Measurements from ENCODE around the gene MAST1. TPM values are rescaled to one million over a fixed set of nuclear protein-coding genes. Genes with fewer than 3 reads are reported as not detected.

Gene MAST1
- total and polyA plus RNA-seq, 4 donors: 0.08 to 0.54 (median 0.23) TPM

DNA sequence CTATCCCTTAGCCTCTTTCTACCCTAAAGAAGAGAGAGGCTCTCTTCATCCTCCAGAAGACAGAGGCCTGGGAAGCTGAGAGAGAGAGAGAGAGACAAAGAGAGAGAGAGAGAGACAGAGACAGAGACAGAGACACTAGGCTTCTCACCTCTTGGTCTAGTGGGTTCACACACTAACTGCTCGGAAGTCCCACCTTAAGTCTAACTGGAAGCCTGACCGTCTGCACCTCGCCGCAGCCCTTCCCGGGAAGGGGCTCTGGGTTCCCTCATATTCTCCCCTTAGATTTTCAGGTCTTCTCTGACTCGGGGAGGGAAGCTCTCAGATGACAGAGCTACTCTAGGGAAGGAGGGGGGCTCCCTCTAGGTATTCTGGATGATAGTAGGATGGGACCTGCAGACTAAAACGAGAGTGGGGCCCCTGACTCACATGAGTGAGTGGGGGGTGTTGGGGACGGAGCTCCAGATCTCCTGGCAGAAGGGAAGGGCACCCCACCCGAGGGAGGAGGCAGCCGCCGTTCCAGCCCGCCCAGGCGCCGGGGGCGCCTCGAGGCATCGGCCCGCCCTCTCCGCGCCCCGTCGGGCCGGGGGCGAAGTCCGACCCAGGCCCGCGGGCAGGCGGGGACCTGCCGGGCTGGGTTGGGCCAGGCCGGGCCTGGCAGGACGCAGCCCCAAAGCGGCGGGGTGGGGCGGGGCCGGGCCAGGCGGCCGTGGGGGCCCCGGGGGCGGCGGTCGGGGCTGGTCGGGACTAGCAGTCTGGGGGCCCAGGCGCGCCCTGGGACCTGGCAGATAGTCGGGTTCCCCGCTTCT is 49.0 kb upstream of the MAST1 start:
- Histone ChIP-seq H3K27ac (ENCODE audit: low read depth in 1 of 2, low read length in 2 of 2) (peak overlapping the region; percentile 98 to 99), H3K36me3 (ENCODE audit: control insufficient read depth in 4 of 4, insufficient read depth in 3 of 4, low read depth in 1 of 4, low read length in 3 of 4) (no peaks in the 10 kb centered on the region), H3K4me3 (ENCODE audit: low read depth in 1 of 3, low read length in 3 of 3) (peak overlapping the region; percentile 58 to 66 (median 59)), H3K9ac (ENCODE audit: low read depth in 1 of 2, low read length in 2 of 2) (peak overlapping the region; percentile 75 to 96), H3K9me3 (ENCODE audit: control insufficient read depth in 4 of 4, low read length in 3 of 4) (no peaks in the 10 kb centered on the region), H3K27me3 (ENCODE audit: control insufficient read depth in 4 of 4, insufficient read depth in 4 of 4, low read length in 3 of 4) (no peaks in the 10 kb centered on the region), H3K4me1 (ENCODE audit: control insufficient read depth in 4 of 4, insufficient read depth in 4 of 4, low read length in 3 of 4) (peaks cover 6 to 41% (median 21%) of the 10 kb centered on the region in 4 donors)
- WGBS: 2% methylated on average over 46 of the region's 46 CpGs
- DNase-seq (ENCODE audit: low spot score): no peak
- TF ChIP-seq, protein P1, sequence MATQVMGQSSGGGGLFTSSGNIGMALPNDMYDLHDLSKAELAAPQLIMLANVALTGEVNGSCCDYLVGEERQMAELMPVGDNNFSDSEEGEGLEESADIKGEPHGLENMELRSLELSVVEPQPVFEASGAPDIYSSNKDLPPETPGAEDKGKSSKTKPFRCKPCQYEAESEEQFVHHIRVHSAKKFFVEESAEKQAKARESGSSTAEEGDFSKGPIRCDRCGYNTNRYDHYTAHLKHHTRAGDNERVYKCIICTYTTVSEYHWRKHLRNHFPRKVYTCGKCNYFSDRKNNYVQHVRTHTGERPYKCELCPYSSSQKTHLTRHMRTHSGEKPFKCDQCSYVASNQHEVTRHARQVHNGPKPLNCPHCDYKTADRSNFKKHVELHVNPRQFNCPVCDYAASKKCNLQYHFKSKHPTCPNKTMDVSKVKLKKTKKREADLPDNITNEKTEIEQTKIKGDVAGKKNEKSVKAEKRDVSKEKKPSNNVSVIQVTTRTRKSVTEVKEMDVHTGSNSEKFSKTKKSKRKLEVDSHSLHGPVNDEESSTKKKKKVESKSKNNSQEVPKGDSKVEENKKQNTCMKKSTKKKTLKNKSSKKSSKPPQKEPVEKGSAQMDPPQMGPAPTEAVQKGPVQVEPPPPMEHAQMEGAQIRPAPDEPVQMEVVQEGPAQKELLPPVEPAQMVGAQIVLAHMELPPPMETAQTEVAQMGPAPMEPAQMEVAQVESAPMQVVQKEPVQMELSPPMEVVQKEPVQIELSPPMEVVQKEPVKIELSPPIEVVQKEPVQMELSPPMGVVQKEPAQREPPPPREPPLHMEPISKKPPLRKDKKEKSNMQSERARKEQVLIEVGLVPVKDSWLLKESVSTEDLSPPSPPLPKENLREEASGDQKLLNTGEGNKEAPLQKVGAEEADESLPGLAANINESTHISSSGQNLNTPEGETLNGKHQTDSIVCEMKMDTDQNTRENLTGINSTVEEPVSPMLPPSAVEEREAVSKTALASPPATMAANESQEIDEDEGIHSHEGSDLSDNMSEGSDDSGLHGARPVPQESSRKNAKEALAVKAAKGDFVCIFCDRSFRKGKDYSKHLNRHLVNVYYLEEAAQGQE (IDR thresholded peaks at IDR 0.05): peak; percentile 12
- no peak for TF ChIP-seq RXRA (IDR thresholded peaks at IDR 0.05)
- TF ChIP-seq GABPA (IDR thresholded peaks at IDR 0.05 in 1 of 2, conservative IDR thresholded peaks at IDR 0.05 in 1 of 2): no peak
- TF ChIP-seq, protein P2, sequence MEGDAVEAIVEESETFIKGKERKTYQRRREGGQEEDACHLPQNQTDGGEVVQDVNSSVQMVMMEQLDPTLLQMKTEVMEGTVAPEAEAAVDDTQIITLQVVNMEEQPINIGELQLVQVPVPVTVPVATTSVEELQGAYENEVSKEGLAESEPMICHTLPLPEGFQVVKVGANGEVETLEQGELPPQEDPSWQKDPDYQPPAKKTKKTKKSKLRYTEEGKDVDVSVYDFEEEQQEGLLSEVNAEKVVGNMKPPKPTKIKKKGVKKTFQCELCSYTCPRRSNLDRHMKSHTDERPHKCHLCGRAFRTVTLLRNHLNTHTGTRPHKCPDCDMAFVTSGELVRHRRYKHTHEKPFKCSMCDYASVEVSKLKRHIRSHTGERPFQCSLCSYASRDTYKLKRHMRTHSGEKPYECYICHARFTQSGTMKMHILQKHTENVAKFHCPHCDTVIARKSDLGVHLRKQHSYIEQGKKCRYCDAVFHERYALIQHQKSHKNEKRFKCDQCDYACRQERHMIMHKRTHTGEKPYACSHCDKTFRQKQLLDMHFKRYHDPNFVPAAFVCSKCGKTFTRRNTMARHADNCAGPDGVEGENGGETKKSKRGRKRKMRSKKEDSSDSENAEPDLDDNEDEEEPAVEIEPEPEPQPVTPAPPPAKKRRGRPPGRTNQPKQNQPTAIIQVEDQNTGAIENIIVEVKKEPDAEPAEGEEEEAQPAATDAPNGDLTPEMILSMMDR (IDR thresholded peaks at IDR 0.05; ENCODE audit: low read depth, low read length, missing input control): no peak
- TF ChIP-seq TAF1 (conservative IDR thresholded peaks at IDR 0.05): no peak
- no peak for TF ChIP-seq NR2F2 (IDR thresholded peaks at IDR 0.05)
- TF ChIP-seq EGR1 (IDR thresholded peaks at IDR 0.05; ENCODE audit: low read depth in 2 of 2): peak in 1 of 2 donors; percentile 1
- TF ChIP-seq, protein P3, sequence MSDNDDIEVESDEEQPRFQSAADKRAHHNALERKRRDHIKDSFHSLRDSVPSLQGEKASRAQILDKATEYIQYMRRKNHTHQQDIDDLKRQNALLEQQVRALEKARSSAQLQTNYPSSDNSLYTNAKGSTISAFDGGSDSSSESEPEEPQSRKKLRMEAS (IDR thresholded peaks at IDR 0.05): no peak
- TF ChIP-seq, protein P4, sequence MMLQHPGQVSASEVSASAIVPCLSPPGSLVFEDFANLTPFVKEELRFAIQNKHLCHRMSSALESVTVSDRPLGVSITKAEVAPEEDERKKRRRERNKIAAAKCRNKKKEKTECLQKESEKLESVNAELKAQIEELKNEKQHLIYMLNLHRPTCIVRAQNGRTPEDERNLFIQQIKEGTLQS (IDR thresholded peaks at IDR 0.05): no peak
- TF ChIP-seq FOXA2 (IDR thresholded peaks at IDR 0.05): no peak
- peak in 1 of 2 donors; percentile 14 for TF ChIP-seq HNF4A (conservative IDR thresholded peaks at IDR 0.05)

DNA sequence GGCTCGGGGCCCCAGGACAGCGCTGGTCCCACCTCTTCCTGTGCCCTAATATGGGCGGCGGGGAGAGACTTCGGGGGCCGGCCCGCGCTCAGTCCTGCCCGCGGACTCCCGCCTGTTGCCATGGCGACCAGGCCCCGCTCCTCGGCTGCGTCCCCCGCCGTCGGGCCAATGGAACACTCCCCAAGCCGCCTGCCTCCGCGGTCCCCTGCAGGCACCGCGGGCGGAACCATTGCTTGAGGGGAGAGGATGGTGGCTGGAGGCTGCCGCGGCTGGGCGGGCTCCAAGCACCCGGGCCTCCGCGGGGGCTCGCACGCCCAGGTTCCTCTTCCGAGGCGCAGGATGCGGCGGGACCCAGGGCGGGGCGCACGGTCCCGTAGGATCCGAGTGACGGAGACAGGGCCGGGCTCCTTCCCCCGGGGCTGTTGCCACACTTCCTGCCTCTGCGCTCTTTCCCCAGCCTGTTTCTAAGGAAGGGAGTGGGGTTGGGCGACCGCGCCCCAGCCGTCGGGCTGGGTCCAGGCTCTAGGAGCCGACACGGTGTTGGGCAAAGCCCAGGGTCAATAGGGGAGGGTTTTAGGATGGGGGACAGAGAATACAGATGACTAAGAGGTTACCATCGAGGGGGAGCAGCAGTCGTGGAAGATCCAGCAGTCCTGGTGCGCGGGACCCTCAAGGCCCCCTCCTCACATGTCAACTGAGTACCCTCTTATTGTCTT is 48.3 kb upstream of the MAST1 start:
- no peaks in the 10 kb centered on the region for H3K9me3 ChIP-seq (ENCODE audit: control insufficient read depth in 4 of 4, low read length in 3 of 4)
- WGBS: under 1% methylated on average over 56 of the region's 56 CpGs
- H3K4me3 ChIP-seq (ENCODE audit: low read depth in 1 of 3, low read length in 3 of 3): peak overlapping the region; percentile 58 to 82 (median 62)
- H3K27me3 ChIP-seq (ENCODE audit: control insufficient read depth in 4 of 4, insufficient read depth in 4 of 4, low read length in 3 of 4): no peaks in the 10 kb centered on the region
- H3K9ac ChIP-seq (ENCODE audit: low read depth in 1 of 2, low read length in 2 of 2): peak overlapping the region; percentile 53 to 97
- peaks cover 6 to 34% (median 21%) of the 10 kb centered on the region in 4 donors for H3K4me1 ChIP-seq (ENCODE audit: control insufficient read depth in 4 of 4, insufficient read depth in 4 of 4, low read length in 3 of 4)
- H3K27ac ChIP-seq (ENCODE audit: low read depth in 1 of 2, low read length in 2 of 2): peak overlapping the region; percentile 98 to 99
- peak; percentile 94 for DNase-seq (ENCODE audit: low spot score)
- H3K36me3 ChIP-seq (ENCODE audit: control insufficient read depth in 4 of 4, insufficient read depth in 3 of 4, low read depth in 1 of 4, low read length in 3 of 4): no peaks in the 10 kb centered on the region
- TF ChIP-seq, protein P2 (IDR thresholded peaks at IDR 0.05; ENCODE audit: low read depth, low read length, missing input control): no peak
- TF ChIP-seq EGR1 (IDR thresholded peaks at IDR 0.05; ENCODE audit: low read depth in 2 of 2): peak; percentile 30 to 38
- TF ChIP-seq, protein P4 (IDR thresholded peaks at IDR 0.05): no peak
- no peak for TF ChIP-seq FOXA2 (IDR thresholded peaks at IDR 0.05)
- peak; percentile 16 to 28 for TF ChIP-seq HNF4A (conservative IDR thresholded peaks at IDR 0.05)
- TF ChIP-seq NR2F2 (IDR thresholded peaks at IDR 0.05): peak; percentile 44
- TF ChIP-seq SP1 (IDR thresholded peaks at IDR 0.05): peak; percentile 72
- TF ChIP-seq JUND (IDR thresholded peaks at IDR 0.05): no peak
- peak in 1 of 2 donors; percentile 16 for TF ChIP-seq RXRA (IDR thresholded peaks at IDR 0.05)
- TF ChIP-seq GABPA (IDR thresholded peaks at IDR 0.05 in 1 of 2, conservative IDR thresholded peaks at IDR 0.05 in 1 of 2): peak; percentile 60 to 83
- TF ChIP-seq, protein P1 (IDR thresholded peaks at IDR 0.05): no peak
- peak; percentile 35 for TF ChIP-seq TAF1 (conservative IDR thresholded peaks at IDR 0.05)
- TF ChIP-seq, protein P3 (IDR thresholded peaks at IDR 0.05): peak; percentile 47
